T-helper 9 cell (primary cell): ENCODE results near the gene RNH1.

Experiments
- DNase-seq: peaks from one replicate; pipeline ENCODE4 v3.0.0-alpha.2; 2020
- total RNA-seq, 2 donors: gene quantifications; one replicate each; lab custom pipeline; 2026; lab: John Stamatoyannopoulos, UW

RNH1 gene
- 139 to 143 reads per million in 2 donors for total RNA-seq

DNA sequence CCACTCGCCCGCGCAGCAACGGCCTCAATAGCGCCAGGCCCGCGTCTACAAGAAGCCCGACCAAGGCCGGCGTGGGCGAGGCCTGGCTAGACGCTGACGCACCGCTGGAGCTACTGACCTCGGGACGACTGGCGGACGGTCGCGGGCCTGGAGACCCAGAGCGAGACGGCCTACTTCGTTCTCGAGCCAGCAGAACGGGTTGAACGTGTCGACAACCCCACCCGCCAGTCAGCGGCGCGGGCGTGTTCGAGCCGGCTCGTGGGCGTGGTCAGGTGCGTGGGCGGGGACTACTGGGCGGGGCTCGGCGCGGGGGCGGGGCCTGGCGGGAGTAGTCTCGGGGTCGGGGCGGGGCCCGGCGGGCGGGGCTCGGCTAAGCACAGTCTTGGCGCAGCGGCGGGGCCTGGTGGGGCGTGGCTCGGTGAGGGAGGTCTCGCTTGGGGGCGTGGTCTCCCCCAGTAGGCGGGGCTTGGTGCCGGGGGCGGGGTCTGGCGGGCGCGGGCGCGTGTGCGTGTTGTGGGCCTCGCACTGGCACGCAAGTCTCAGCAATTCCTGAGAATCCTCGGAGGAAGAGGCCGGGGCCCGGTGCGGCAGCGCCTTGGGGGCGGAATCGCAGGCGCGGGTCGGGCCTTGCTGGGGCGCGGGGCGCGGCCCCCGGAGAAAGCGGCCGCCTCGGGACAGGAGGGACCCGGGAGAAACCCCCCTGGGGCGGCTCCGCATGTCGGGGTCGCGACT lies at the start of gene RNH1:
Gene RNH1, minus strand, starts transcription at position 248 of the 732 bp plus-strand sequence. CDS start 5,080 bp downstream, outside the sequence.
- DNase-seq: peak; percentile 100

DNA sequence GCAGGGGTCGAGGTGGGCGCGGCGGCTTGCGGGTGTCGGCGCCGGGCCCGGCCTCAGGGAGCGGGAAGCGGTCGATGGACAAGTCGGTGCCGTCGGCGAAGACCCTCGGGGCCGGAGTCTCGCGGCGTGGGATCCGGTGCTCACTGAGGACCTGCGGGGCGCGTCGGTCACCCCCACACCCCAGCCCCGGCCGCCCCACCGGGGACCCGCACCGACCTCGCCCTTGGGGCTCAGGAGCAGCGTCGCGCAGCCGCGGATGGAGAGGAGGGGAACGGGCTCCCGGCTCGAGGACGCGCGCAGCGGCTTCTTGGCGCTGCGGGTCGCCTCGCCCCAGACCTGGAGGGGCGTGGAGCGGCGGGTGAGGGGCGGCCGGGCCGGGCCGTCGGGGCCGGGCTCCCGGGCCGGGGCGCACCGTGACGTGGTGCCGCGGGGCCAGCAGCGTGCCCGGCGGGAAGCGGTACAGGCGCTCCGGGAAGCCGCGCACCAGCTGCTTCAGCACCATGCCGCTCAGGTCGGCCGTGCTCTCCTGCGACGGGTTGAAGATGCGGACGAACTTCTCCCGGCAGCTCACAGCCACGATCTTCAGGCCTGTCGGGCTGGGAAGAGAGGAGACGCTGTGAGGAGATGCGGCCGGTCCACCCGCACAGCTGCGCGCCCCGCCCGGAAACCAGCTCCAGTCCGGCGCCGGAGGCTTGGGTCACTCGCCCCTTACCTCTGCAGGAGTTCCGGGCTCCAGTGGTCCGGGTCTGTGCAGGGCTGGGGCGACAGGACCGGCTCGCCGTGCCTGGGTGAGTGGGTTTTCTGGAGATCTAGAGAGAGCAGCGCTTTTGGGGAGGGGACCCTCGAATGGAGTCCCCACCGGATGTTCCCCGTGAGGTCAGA lies 49.0 kb upstream of the RNH1 start:
- no peak for DNase-seq

DNA sequence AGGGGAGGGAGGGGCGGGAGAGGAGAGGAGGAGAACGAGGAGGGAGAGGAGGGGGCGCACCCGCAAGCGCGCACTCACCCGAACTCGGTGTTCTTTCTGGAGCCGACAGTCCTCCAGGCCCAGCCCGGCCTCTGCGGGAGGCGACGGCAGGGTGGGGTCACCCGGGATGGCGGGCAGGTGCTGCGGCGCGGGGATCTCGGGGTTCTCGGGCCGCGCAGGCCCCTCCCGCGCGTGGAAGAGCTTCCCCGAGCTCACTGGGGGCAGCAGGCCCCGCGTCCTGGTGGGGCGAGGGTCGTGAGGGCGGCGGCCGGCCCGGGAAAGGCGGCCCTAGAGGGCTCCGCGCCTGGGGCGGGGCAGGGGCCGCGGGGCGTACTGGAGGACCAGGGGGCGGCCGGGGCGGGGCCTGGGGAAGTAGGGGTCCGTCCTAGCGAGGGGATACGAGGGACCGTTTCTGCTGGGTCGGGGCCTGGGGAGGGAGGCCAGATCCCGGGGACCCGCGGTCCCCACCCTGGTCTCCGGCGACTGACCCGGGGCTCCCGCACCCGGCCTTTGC lies 48.3 kb upstream of the RNH1 start:
- no peak for DNase-seq

DNA sequence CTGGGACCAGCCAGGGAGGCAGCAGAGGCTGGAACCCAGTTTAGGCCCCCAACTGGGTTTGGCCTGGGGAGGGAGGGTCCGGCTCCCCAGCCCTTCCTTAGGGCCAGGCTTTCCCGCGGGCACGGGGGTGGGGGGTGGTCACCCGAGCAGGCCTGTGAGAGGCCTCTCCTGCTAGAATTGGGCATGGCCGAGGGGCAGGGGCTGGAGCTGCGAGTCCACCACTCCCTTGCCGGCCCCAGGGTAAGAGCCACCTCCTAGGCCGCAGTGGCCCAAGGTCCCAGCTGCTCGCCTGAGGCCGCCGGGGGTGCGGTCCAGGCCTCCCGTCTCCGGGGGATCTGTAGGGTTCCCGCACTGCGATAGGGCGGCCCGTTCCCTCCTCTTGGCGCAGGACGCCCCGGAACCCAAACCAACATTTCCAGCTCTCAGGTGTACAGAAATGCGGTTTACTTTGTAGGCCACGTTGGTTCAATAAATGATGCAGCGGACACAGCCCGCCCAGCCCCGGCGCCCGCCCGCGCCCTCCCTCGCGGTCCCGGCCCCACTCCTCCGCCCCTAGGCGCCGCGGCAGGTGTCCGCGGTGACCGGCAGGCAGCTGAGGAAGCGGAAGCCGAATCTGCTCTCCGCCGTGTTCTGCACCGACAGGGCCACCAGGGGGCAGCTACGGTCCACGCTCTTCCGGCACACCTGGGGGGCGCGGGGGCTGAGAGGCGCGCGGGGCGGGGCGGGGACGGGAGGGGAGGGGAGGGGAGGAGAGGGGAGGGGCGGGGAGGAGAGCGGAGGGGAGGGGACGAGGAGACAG lies 47.6 kb upstream of the RNH1 start:
- peak; percentile 79 for DNase-seq

DNA sequence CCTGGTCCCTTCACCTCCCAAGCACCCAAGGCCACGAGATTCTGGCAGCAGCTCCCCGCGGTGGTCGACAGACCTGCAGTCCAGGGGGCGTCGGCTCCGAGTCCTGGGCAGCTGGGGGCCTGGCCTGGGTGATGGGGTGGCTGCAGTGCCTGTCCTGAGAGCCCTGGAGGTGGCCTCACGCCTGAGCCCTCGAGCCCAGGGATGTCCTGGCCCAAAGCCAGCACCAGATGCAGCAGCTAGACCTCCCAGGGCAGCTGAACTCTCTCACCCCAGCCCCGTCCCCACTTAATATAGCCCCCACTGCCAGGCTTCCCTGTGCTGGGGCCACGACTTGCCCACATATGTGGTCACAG lies 46.9 kb upstream of the RNH1 start:
- DNase-seq: no peak

DNA sequence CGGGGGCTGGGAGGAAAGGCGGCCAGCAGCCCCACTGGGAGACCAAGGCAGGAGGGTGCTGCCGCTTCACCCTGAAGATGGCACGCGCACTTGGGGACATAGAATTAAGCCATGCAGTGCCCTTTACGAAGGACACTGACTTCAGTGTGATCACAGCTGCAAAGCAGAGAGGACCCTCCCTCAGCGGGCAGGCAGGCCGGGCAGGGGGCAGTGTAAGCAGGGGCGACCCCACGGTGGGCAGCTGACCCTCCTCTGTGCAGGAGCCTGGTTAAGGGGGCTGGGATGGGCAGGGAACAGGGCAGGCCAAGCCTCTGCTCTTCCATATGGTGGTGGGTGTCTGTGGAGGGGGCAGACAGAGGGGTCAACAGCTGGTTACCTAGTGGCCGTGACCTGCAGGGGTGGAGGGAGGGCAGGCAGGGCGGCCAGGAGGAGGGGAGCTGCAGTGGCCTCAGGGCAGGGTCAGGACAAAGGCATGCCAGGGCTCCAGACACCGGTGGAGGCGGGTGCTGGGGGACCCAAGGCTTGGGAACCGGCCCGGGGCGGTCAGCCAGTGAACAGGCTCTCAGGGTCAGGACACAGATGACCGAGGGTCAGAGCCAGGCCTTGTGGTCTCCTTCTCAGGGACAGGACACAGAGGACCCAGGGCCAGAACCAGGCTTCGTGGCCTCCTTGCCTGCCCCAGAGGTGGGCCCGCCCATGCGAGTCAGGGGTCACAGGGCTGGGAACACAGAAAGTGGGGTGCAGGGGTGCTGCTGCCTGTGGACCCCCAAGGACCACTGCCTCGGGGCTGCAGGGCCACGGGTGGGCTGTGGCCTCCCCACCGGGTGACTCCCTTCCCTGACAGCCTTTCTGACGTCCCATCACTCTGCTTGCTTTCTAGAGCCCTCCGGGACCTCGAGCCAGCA lies 46.3 kb upstream of the RNH1 start:
- no peak for DNase-seq

DNA sequence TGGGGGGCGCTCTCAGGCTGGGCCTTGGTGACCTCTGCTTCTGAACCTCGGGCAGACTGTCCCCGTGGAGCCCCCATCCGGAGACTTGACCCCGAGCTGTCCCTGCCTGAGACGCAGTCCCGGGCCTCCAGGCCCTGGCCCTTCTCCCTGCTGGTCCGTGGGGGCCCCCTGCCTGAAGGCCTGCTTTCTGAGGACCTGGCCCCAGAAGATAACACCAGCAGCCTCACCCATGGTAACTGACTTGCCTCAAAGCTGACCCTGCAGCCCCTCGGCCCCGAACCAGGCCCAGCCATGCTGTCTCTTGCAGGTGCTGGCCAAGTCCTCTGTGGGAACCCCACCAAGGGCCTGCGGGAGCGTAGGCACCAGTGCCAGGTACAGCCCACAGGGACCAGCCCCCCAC lies 44.6 kb upstream of the RNH1 start:
- DNase-seq: no peak

DNA sequence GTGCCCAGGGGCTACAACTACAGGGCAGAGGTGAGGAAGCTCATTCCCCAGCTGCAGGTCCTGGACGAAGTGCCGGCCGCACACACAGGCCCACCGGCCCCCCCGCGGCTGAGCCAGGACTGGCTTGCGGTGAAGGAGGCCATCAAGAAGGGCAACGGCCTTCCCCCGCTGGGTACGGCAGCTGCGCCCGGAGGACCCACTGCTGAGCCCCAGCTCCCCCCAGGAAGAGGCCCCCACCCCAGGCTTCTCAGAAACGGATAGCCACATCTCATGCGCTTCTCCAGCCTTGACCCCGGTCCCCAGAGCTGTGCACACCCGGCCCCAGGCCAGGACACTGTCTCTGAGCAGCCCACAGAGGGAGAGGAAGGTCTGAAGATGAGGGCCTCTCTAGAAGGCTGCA lies 44.1 kb upstream of the RNH1 start:
- DNase-seq: no peak

DNA sequence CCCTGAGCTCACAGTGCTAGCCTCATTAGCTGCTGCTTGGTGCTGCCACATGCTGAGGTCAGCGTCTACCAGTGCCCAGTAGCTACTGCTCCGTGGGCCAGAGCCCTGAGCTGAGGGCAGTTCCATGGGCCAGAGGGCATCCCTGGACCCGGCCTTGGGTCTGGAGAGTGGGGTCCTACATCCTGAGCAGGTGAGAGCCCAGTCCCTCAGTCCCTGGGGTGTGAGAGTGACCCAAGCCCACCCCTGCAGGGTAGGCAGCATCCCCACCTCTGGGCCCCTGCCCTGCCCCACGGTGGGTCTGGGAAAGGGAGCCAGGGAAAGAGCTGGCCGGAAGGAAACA lies 43.7 kb upstream of the RNH1 start:
- DNase-seq: no peak

DNA sequence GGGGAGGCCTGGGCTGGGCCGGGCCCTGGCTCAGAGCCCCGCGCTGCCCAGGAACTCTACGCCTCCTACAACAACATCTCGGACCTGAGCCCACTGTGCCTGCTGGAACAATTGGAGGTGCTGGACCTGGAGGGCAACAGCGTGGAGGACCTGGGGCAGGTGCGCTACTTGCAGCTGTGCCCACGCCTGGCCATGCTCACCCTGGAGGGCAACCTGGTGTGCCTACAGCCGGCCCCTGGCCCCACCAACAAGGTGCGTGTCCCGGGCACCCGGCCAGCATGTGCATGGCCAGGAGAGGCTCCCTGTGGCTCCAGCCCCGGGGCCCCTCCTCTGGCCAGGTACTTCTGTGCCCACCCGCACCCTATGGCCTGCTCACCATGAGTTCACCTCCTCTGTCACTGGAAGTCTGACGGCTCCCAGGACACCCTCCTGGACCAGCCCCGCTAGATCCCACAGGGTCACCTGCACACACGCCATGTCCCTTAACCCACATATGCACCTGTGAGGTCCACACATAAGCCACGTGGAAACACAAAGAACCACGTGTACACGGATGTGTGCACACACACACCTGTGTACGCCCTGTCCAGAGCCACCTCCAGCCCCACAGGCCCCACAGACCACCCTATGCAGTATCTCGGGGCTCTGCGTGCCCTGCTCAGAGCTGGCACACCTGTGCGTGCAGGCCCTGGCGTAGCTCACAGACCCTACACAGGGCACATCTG lies 43.1 kb upstream of the RNH1 start:
- no peak for DNase-seq

DNA sequence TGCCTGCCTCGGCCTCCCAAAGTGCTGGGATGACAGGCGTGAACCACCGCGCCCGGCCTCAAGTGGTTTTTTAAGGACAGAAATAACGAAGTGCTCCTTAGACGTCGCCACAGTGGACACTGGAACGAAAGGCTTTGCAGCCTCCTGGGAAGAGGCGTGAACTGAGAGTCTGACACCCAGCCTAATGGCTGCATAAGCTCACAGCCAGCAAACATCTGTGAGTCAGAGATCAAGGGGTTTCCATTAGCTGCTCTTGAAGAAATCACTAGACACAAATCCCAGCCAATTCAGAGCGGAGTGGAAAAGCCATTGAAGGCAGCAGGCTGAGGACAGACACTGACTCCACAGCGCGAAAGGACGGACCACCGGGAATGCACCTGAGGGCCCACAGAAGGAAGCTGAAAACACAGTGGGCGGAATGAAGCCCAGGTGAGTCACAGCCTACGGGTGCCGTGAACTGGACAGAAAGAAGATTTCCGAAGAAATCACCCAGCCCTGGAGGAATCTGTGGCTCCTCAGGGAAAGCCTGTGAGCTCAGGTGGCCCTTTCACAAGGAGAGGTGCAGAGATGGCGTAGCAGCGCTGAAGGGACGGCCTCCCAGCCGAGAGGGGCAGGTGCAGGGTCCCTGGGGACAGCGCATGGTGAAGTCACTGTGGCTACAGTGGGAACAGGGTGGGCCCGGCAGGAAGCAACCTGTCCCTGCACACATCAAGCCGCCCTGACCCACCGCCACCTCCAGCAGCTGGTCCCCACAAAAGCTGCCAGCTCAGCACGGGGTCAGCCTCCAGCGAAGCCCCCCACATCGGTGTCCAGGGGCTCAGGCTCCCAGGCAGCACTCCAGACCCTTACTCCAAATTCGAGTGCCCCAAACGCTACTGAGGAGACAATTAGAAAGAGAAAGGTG lies 41.9 kb upstream of the RNH1 start:
- DNase-seq: no peak

DNA sequence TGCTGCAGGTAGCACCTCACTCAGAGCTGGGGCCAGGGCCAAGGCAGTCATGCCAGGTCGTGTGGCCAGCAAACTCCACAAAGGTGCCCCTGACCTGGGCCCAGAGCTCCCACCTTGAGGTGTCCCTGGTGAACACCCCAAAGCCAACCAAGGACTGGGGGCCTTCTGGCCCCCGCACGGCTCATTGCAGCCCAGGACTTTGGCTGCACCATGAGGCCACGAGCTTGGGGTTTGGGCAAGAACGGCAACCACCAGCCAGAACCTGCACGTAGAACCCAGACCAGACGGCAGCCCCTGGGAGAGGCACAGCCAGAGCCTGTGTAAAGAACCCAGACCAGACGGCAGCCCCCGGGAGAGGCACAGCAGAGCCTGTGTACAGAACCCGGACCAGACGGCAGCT lies 38.1 kb upstream of the RNH1 start:
- no peak for DNase-seq

DNA sequence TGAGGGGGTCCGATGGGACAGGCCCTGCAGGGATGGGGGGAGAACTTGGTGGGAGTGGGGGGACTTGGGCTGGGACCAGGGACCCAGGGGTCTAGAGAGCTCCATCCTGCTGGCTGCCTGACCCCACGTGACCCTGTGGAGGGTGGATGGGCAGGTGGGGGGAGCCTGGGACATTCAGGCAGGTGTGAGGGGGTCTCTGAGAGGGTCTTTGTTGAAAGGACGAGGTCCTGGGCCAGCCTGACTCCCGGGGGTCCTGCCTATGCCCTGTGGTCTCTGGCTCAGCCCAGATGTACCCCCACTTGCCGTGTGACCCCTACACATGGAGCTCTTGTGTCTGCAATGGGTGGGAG lies 37.8 kb upstream of the RNH1 start:
- no peak for DNase-seq

DNA sequence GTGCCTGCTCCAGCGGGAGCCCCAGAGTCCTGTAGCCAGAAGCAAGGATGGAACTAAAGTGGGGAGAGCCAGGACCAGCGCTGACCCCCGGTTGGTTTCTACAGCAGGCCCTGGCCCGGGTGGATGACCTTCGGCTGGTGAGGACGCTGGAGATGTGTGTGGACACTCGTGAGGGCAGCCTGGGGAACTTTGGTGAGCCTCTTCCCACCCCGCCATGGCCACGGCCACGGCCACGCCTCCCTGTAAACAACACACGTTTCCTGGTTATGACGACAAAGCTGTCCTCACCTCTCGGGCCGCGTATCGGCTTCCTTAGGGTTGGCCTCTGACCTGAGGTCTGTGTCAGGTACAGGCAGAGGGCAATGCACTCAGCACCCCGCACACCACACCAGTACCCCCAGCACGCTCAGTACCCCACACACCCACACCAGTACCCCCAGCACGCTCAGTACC lies 34.4 kb upstream of the RNH1 start:
- DNase-seq: no peak

DNA sequence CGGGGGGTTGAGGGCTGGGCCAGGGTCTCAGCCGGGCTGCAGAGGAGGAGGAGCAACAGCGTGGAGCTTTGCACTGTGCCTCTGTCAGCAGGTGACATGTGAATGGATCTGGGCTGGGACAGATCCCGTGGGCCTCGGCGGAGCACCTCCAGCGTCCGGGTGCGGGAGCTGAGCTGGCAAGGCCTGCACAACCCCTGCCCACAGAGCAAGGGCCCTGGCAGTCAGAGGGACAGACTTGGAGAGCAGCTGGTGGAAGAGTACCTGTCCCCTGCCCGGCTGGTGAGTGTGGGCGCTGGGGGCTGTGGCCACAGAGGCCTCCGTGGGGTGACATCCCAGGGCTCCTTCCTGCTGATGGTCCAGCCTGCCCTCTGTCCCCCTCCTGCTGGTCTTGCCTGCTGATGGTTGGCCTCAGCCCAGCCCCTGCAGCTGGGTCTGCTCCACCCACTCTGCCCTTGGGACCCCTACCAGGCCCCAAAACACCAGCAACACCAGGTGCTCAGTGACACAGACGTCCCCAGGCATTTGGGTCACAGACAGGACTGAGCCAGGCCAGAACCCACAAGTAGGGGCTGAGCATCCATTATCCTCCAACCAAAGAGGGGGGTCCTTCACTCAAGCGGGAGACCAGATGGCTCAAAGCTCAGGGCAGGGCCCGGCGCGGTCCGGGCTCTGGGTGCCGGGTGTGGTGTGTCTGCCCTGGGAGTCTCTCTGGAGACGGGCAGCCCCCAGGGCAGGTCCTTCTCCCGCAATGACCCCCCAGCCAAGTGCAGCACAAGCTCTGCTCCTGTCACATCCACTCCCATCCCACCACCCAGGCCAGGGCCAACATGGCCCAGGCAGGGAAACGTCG lies 33.8 kb upstream of the RNH1 start:
- no peak for DNase-seq

DNA sequence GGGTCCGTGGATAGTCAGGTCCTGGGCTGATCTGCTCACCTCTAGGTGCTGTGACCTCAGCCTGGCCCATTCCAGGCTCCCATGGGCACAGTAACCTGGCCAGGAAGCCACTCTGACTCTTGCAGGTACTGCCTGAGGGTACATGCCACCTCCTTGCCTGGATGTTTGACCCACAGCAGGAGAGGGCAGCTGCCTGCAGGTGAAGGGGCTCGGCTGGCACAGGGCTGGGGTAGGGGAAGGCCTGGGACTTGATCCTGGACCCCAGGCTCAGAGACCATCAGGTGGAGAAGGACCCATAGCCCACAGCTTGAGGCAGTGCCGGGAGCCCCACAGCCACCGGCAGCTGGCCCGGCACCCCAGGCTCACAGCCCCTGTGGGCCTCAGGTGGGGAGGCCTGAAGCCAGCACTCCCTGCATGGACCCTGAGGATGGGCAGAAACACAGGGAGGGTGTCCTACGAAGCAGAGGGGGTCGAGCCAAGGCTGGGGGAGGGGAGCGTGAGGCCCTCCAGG lies 33.0 kb upstream of the RNH1 start:
- DNase-seq: no peak

DNA sequence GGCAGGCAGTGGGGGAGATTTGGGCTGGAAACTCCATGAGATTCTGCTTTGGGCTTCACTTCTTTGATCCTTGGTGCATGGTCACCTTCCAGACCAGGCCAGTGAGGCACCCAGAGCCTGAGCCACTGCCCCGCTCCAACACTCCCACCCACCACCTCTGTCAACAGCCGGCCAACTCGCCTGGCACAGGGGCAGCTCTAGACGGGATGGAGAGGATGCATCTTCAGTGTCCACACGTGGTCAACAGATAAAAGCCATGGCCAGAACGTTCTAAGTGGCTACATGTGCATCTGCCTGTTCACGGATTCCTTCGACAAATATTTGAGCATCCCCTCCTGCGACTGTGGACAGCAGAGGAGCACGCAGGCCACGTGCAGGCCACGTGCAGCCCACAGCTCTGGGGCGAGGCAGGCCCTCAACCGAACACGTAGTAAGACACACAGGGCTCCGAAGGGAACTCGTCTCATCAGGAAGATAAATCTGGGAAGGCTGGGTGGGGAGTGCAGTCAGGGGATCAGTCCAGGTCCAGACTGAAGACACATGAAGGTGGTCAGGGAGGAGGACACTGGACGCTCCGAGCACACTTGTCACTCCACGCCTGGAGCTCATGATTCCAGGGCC lies 31.5 kb upstream of the RNH1 start:
- DNase-seq: no peak

DNA sequence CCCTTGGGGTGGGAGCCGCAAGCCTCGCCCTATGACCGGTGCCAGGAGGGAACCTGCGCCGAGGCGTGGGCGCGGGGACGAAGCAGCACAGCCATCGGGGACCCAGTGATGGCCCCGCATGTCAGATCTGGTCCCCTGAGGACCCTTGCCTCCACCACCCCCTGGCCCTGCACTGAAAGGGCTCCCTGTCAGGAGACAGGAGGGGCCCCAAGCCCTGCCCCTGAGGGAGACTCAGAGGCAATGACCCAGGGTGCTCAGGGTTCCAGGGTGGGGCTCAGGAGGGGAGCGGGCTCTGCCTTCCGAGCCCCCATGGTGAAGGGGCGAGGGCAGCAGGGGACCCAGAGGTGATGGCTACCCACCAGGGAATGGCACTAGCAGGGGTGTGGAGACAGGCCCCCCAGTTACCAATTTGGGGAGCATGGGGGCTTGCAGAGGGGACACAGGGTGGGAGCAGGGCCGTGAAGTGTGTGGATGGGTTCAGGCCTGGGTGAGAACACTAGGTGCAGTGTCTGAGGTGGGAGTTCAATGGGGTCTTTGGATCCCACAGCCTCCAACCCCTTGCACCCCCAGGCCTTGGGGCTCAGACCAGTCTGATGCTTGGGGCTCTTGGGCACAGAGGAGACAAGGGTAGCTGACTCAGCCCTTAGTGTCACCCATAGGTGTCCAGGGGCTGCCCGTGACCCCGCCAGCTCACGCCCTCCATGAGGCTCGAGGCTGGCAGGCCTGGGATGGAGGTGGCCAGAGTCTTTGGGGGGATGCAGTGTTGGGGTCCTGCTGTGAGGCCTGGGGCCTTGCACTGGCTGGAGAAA lies 30.8 kb upstream of the RNH1 start:
- DNase-seq: no peak
